Vagina (tissue), 2 donors: ENCODE results near the gene HELB.

Experiments
- POLR2A ChIP-seq, 2 donors: fragments of 450-650 bp; IDR thresholded peaks; one replicate each; pipeline ENCODE4 v1.6.1; 2017; ENCODE audit warnings: antibody characterized with exemption in 2 of 2, mild to moderate bottlenecking in 2 of 2, moderate library complexity in 2 of 2
- POLR2AphosphoS5 ChIP-seq, 2 donors: sonication (generic); formaldehyde crosslinking; IDR thresholded peaks; one replicate each; pipeline ENCODE4 v1.9.0; 2017; ENCODE audit warnings: antibody characterized with exemption in 2 of 2, mild to moderate bottlenecking in 2 of 2, low read depth in 1 of 2; ENCODE audit not compliant: insufficient read depth in 1 of 2
- TF ChIP-seq, protein P1 (sequence below), 3 experiments: fragments of 450-650 bp in 2 of 3; fragments of 200-600 bp in 1 of 3; sonication (generic) in 1 of 3; IDR thresholded peaks; one replicate each; pipeline ENCODE4 v1.5.1; 2017 to 2019; ENCODE audit warnings: antibody characterized with exemption in 3 of 3, mild to moderate bottlenecking in 2 of 3, moderate library complexity in 2 of 3

DNA sequence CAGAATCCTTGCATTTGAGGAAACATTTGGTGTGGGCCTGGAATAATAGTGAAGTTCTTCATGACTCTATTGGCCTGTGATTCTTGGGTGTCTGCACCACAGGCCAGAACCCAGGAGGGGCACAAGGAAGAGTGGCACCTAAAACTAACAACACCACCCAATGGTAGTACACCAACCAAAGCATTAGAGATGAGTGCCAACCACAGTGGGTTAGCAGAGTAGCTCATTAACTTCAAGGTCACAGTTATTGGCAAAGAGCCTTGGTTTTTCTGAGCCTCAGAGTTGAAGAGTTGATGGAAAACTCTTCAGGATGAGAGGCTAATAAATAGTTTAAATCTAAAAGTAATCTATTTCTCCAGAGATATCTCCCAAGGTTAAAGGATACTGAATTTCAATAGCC is 57.0 kb downstream of the HELB start:
- TF ChIP-seq, protein P1, sequence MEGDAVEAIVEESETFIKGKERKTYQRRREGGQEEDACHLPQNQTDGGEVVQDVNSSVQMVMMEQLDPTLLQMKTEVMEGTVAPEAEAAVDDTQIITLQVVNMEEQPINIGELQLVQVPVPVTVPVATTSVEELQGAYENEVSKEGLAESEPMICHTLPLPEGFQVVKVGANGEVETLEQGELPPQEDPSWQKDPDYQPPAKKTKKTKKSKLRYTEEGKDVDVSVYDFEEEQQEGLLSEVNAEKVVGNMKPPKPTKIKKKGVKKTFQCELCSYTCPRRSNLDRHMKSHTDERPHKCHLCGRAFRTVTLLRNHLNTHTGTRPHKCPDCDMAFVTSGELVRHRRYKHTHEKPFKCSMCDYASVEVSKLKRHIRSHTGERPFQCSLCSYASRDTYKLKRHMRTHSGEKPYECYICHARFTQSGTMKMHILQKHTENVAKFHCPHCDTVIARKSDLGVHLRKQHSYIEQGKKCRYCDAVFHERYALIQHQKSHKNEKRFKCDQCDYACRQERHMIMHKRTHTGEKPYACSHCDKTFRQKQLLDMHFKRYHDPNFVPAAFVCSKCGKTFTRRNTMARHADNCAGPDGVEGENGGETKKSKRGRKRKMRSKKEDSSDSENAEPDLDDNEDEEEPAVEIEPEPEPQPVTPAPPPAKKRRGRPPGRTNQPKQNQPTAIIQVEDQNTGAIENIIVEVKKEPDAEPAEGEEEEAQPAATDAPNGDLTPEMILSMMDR (IDR thresholded peaks at IDR 0.05) = no peak
- no peak for TF ChIP-seq POLR2A (IDR thresholded peaks at IDR 0.05)
- TF ChIP-seq POLR2AphosphoS5 (IDR thresholded peaks at IDR 0.05; ENCODE audit: insufficient read depth in 1 of 2, low read depth in 1 of 2) = no peak
